HEK293 (cell line): ENCODE measurements around the gene IRAK2.

ENCODE experiments used
- FEZF1 ChIP-seq: fragments of 450-650 bp; formaldehyde crosslinking; IDR thresholded peaks from 2 replicates; pipeline ENCODE4 v1.5.1; 2016; ENCODE audit warnings: missing biosample characterization, missing genetic modification characterization
- GFI1B ChIP-seq: fragments of 450-650 bp; formaldehyde crosslinking; IDR thresholded peaks from 2 replicates; pipeline ENCODE4 v1.5.1; 2016; ENCODE audit warnings: missing biosample characterization, missing genetic modification characterization
- GLIS1 ChIP-seq: fragments of 450-650 bp; formaldehyde crosslinking; IDR thresholded peaks from 2 replicates; pipeline ENCODE4 v1.5.1; 2016; ENCODE audit warnings: missing biosample characterization, missing genetic modification characterization
- GLIS2 ChIP-seq: fragments of 450-650 bp; formaldehyde crosslinking; IDR thresholded peaks from 2 replicates; pipeline ENCODE4 v1.5.1; 2016; ENCODE audit warnings: missing biosample characterization, missing genetic modification characterization
- HOXA7 ChIP-seq: sonication (generic); formaldehyde crosslinking; IDR thresholded peaks from 2 replicates; pipeline ENCODE4 v1.8.1; 2022; ENCODE audit warnings: missing genetic modification reagents, borderline replicate concordance
- HOXD13 ChIP-seq: sonication (generic); formaldehyde crosslinking; IDR thresholded peaks from 2 replicates; pipeline ENCODE4 v1.8.0; 2022; ENCODE audit warnings: missing genetic modification reagents, borderline replicate concordance
- INSM2 ChIP-seq: fragments of 450-650 bp; formaldehyde crosslinking; IDR thresholded peaks from 2 replicates; pipeline ENCODE4 v1.5.1; 2016; ENCODE audit warnings: missing biosample characterization, missing genetic modification characterization
- KLF9 ChIP-seq: fragments of 450-650 bp; formaldehyde crosslinking; IDR thresholded peaks from 2 replicates; pipeline ENCODE4 v1.5.1; 2016; ENCODE audit warnings: missing biosample characterization, missing genetic modification characterization, low read depth
- MZF1 ChIP-seq: fragments of 450-650 bp; formaldehyde crosslinking; IDR thresholded peaks from 2 replicates; pipeline ENCODE4 v1.5.1; 2017; ENCODE audit warnings: missing biosample characterization, missing genetic modification characterization, borderline replicate concordance
- OSR2 ChIP-seq: fragments of 450-650 bp; formaldehyde crosslinking; IDR thresholded peaks from 2 replicates; pipeline ENCODE4 v1.5.1; 2016; ENCODE audit warnings: missing biosample characterization, missing genetic modification characterization
- SP3 ChIP-seq: fragments of 450-650 bp; formaldehyde crosslinking; IDR thresholded peaks from 2 replicates; pipeline ENCODE4 v1.5.1; 2016; ENCODE audit warnings: missing biosample characterization, missing genetic modification characterization
- ZBTB17 ChIP-seq: fragments of 450-650 bp; formaldehyde crosslinking; IDR thresholded peaks from 2 replicates; pipeline ENCODE4 v1.5.1; 2016; ENCODE audit warnings: missing biosample characterization, missing genetic modification characterization
- ZBTB44 ChIP-seq: fragments of 450-650 bp; IDR thresholded peaks from 2 replicates; pipeline ENCODE4 v1.5.1; 2018; ENCODE audit warnings: missing biosample characterization, mild to moderate bottlenecking, missing genetic modification characterization
- ZBTB8A ChIP-seq: fragments of 450-650 bp; formaldehyde crosslinking; IDR thresholded peaks from 2 replicates; pipeline ENCODE4 v1.5.1; 2016; ENCODE audit warnings: missing biosample characterization, missing genetic modification characterization
- ZFP37 ChIP-seq: fragments of 450-650 bp; formaldehyde crosslinking; IDR thresholded peaks from 2 replicates; pipeline ENCODE4 v1.5.1; 2016; ENCODE audit warnings: missing biosample characterization, missing genetic modification characterization
- ZNF140 ChIP-seq: fragments of 450-650 bp; formaldehyde crosslinking; IDR thresholded peaks from 2 replicates; pipeline ENCODE4 v1.5.1; 2016; ENCODE audit warnings: missing biosample characterization, missing genetic modification characterization
- ZNF155 ChIP-seq: fragments of 450-650 bp; formaldehyde crosslinking; IDR thresholded peaks from 2 replicates; pipeline ENCODE4 v1.5.1; 2016; ENCODE audit warnings: missing biosample characterization, missing genetic modification characterization
- ZNF202 ChIP-seq: fragments of 450-650 bp; formaldehyde crosslinking; IDR thresholded peaks from 2 replicates; pipeline ENCODE4 v1.5.1; 2016; ENCODE audit warnings: missing biosample characterization, missing genetic modification characterization, borderline replicate concordance
- ZNF221 ChIP-seq: fragments of 450-650 bp; formaldehyde crosslinking; IDR thresholded peaks from 2 replicates; pipeline ENCODE4 v1.5.1; 2017; ENCODE audit warnings: missing biosample characterization, missing genetic modification characterization, borderline replicate concordance
- ZNF223 ChIP-seq: fragments of 450-650 bp; formaldehyde crosslinking; IDR thresholded peaks from 2 replicates; pipeline ENCODE4 v1.5.1; 2016; ENCODE audit warnings: missing biosample characterization, missing genetic modification characterization
- ZNF292 ChIP-seq: fragments of 450-650 bp; formaldehyde crosslinking; IDR thresholded peaks from 2 replicates; pipeline ENCODE4 v1.5.1; 2016; ENCODE audit warnings: low read depth, missing biosample characterization, missing genetic modification characterization, borderline replicate concordance
- ZNF324 ChIP-seq: fragments of 450-650 bp; formaldehyde crosslinking; IDR thresholded peaks from 2 replicates; pipeline ENCODE4 v1.5.1; 2016; ENCODE audit warnings: missing biosample characterization, missing genetic modification characterization
- ZNF341 ChIP-seq: fragments of 450-650 bp; formaldehyde crosslinking; IDR thresholded peaks from 2 replicates; pipeline ENCODE4; 2016; ENCODE audit warnings: low read depth, missing biosample characterization, missing genetic modification characterization
- ZNF394 ChIP-seq: fragments of 450-650 bp; formaldehyde crosslinking; IDR thresholded peaks from 2 replicates; pipeline ENCODE4 v1.5.1; 2016; ENCODE audit warnings: missing biosample characterization, missing genetic modification characterization, mild to moderate bottlenecking, moderate library complexity, borderline replicate concordance
- ZNF473 ChIP-seq: fragments of 450-650 bp; formaldehyde crosslinking; IDR thresholded peaks from 2 replicates; pipeline ENCODE4 v1.5.1; 2017; ENCODE audit warnings: missing biosample characterization, missing genetic modification characterization
- ZNF501 ChIP-seq: fragments of 450-650 bp; formaldehyde crosslinking; IDR thresholded peaks from 2 replicates; pipeline ENCODE4 v1.5.1; 2016; ENCODE audit warnings: missing biosample characterization, missing genetic modification characterization
- ZNF514 ChIP-seq: fragments of 450-650 bp; formaldehyde crosslinking; IDR thresholded peaks from 2 replicates; pipeline ENCODE4 v1.5.1; 2016; ENCODE audit warnings: missing biosample characterization, missing genetic modification characterization
- ZNF549 ChIP-seq: fragments of 450-650 bp; IDR thresholded peaks from 2 replicates; pipeline ENCODE4 v1.5.1; 2018; ENCODE audit warnings: missing biosample characterization, missing genetic modification characterization, mild to moderate bottlenecking, inconsistent platforms, moderate library complexity
- ZNF558 ChIP-seq: fragments of 450-650 bp; formaldehyde crosslinking; IDR thresholded peaks from 2 replicates; pipeline ENCODE4 v1.5.1; 2016; ENCODE audit warnings: missing biosample characterization, missing genetic modification characterization
- ZNF600 ChIP-seq: fragments of 450-650 bp; formaldehyde crosslinking; IDR thresholded peaks from 2 replicates; pipeline ENCODE4 v1.5.1; 2016; ENCODE audit warnings: missing biosample characterization, missing genetic modification characterization
- ZNF664 ChIP-seq: fragments of 450-650 bp; formaldehyde crosslinking; IDR thresholded peaks from 2 replicates; pipeline ENCODE4 v1.5.1; 2016; ENCODE audit warnings: missing biosample characterization, missing genetic modification characterization
- ZNF76 ChIP-seq: fragments of 450-650 bp; formaldehyde crosslinking; IDR thresholded peaks from 2 replicates; pipeline ENCODE4; 2016; ENCODE audit warnings: low read depth, missing biosample characterization, missing genetic modification characterization, borderline replicate concordance
- ZNF776 ChIP-seq: fragments of 450-650 bp; formaldehyde crosslinking; IDR thresholded peaks from 2 replicates; pipeline ENCODE4 v1.5.0; 2017; ENCODE audit warnings: missing biosample characterization, missing genetic modification characterization, borderline replicate concordance
- ZSCAN30 ChIP-seq: fragments of 450-650 bp; IDR thresholded peaks from 2 replicates; pipeline ENCODE4 v1.5.1; 2018; ENCODE audit warnings: missing biosample characterization, mild to moderate bottlenecking, missing genetic modification characterization, moderate library complexity
- ZSCAN4 ChIP-seq: fragments of 450-650 bp; formaldehyde crosslinking; IDR thresholded peaks from 2 replicates; pipeline ENCODE4 v1.5.1; 2017; ENCODE audit warnings: missing biosample characterization, missing genetic modification characterization
- TF ChIP-seq, protein P1 (sequence below): fragments of 450-650 bp; formaldehyde crosslinking; IDR thresholded peaks from 2 replicates; pipeline ENCODE4 v1.5.1; 2016; ENCODE audit warnings: missing biosample characterization, missing genetic modification characterization

The IRAK2 gene

GRCh38 chr3:10164546-10165393 is at the start of gene IRAK2 (continued):
- no peak for TF ChIP-seq FEZF1 (tag by site-specific recombination)
- TF ChIP-seq ZNF202 (tag by site-specific recombination), result no peak
- no peak for TF ChIP-seq ZNF558 (tag by site-specific recombination)
- TF ChIP-seq ZNF394 (tag by site-specific recombination), result peak; percentile 67; the same call in 1 of the 2 replicates
- TF ChIP-seq ZNF221, result no peak
- 0 out of 2 replicates have a peak, but pooled peaks have one; percentile 7 for TF ChIP-seq ZNF223 (tag by site-specific recombination)
- TF ChIP-seq GLIS1 (tag by site-specific recombination), result peak; percentile 32
- TF ChIP-seq ZNF324 (tag by site-specific recombination), result 0 out of 2 replicates have a peak, but pooled peaks have one; percentile 26
- TF ChIP-seq INSM2 (tag by site-specific recombination), result 0 out of 2 replicates have a peak, but pooled peaks have one; percentile 28
- TF ChIP-seq ZNF76 (tag by site-specific recombination), result peak; percentile 53; the same call in 1 of the 2 replicates
- peak; percentile 94 for TF ChIP-seq KLF9 (tag by site-specific recombination)
- TF ChIP-seq OSR2 (tag by site-specific recombination), result no peak
- peak; percentile 11; the same call in 1 of the 2 replicates for TF ChIP-seq ZNF664 (tag by site-specific recombination)
- TF ChIP-seq MZF1 (tag by site-specific recombination), result no peak
- TF ChIP-seq ZNF473 (tag by site-specific recombination), result no peak
- TF ChIP-seq HOXA7 (CRISPR knock-in tag), result no peak
- peak; percentile 28 for TF ChIP-seq ZBTB8A (tag by site-specific recombination)
- no peak for TF ChIP-seq ZNF776 (tag by site-specific recombination)
- TF ChIP-seq GFI1B (tag by site-specific recombination), result no peak
- peak; percentile 77 for TF ChIP-seq ZNF501 (tag by site-specific recombination)
- no peak for TF ChIP-seq ZNF155 (tag by site-specific recombination)
- peak; percentile 50; the same call in 1 of the 2 replicates for TF ChIP-seq SP3
- TF ChIP-seq ZFP37 (tag by site-specific recombination), result peak; percentile 90; the same call in 1 of the 2 replicates
- TF ChIP-seq ZNF292, result no peak
- TF ChIP-seq ZNF600, result peak; percentile 98
- TF ChIP-seq ZSCAN30, result 0 out of 2 replicates have a peak, but pooled peaks have one; percentile 23
- TF ChIP-seq ZNF140 (tag by site-specific recombination), result no peak
- TF ChIP-seq HOXD13, result no peak
- TF ChIP-seq ZBTB44 (tag by site-specific recombination), result no peak
- peak; percentile 28; the same call in 1 of the 2 replicates for TF ChIP-seq ZBTB17 (tag by site-specific recombination)
- TF ChIP-seq GLIS2 (tag by site-specific recombination), result peak; percentile 91
- no peak for TF ChIP-seq ZNF514
- peak; percentile 50; the same call in 1 of the 2 replicates for TF ChIP-seq ZSCAN4 (tag by site-specific recombination)
- TF ChIP-seq, protein P1, sequence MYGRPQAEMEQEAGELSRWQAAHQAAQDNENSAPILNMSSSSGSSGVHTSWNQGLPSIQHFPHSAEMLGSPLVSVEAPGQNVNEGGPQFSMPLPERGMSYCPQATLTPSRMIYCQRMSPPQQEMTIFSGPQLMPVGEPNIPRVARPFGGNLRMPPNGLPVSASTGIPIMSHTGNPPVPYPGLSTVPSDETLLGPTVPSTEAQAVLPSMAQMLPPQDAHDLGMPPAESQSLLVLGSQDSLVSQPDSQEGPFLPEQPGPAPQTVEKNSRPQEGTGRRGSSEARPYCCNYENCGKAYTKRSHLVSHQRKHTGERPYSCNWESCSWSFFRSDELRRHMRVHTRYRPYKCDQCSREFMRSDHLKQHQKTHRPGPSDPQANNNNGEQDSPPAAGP (tag by site-specific recombination), result peak; percentile 82
- peak; percentile 14; the same call in 1 of the 2 replicates for TF ChIP-seq ZNF341
- no peak for TF ChIP-seq ZNF549
